ENCODE results near the gene GJD4.

Gene GJD4

DNA sequence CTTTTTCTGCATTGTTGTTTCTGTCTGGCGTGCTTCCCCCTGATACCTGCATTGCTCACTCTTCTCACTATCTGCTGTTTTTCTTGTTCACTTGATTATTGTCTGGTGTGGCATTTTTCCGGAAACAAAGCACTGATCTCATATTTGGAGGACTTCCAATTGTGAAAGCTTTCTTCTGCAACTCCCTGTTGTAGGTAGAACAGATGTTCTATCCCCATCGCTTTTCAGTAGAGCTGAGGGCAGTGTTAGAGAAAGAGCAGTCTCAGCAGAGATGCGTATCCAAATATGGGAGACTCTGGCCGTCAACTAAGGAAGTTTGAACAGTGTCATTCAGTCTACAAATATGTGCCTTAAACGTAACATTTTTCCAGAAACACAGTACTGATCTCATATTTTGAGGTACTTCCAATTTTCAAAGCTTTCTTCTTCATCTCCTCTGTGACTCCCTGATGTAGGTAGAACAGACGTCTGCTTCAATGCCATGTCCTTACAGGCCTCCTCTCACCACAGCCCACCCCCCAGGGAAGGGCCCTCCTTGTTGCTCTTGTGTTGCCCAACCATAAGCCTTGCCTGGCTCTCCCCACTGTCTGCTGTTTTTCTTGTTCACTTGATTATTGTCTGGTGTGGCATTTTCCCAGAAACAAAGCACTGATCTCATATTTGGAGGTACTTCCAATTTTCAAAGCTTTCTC is 27.1 kb upstream of the GJD4 start:
- Histone ChIP-seq H3K9me2 (replicated peaks; ENCODE audit: low read depth, low read length) (no peaks in the 10 kb centered on the region), H4K20me1 (ENCODE audit: insufficient read depth, low read length, poor library complexity, severe bottlenecking) (no peaks in the 10 kb centered on the region), H3K79me2 (ENCODE audit: insufficient read depth, low read length) (no peaks in the 10 kb centered on the region), H3K9me3 (ENCODE audit: insufficient read depth, low read depth, low read length) (no peaks in the 10 kb centered on the region), H3K4me2 (ENCODE audit: low read depth, low read length, poor library complexity, severe bottlenecking) (no peak overlapping the region), H3K9ac (ENCODE audit: low read depth, low read length, poor library complexity, severe bottlenecking) (no peak overlapping the region), H3K36me3 (ENCODE audit: insufficient read depth, low read length) (no peaks in the 10 kb centered on the region), H3K4me3 (ENCODE audit: low read length, poor library complexity, severe bottlenecking) (no peak overlapping the region), H2AFZ (ENCODE audit: low read length) (no peak overlapping the region), H3K4me1 (ENCODE audit: insufficient read depth, low read length, poor library complexity, severe bottlenecking) (no peaks in the 10 kb centered on the region), H3F3A (ENCODE audit: low read depth) (no peaks in the 10 kb centered on the region), H3K27me3 (ENCODE audit: insufficient read depth, low read length, poor library complexity, severe bottlenecking) (no peaks in the 10 kb centered on the region)
- TF ChIP-seq, protein P1, sequence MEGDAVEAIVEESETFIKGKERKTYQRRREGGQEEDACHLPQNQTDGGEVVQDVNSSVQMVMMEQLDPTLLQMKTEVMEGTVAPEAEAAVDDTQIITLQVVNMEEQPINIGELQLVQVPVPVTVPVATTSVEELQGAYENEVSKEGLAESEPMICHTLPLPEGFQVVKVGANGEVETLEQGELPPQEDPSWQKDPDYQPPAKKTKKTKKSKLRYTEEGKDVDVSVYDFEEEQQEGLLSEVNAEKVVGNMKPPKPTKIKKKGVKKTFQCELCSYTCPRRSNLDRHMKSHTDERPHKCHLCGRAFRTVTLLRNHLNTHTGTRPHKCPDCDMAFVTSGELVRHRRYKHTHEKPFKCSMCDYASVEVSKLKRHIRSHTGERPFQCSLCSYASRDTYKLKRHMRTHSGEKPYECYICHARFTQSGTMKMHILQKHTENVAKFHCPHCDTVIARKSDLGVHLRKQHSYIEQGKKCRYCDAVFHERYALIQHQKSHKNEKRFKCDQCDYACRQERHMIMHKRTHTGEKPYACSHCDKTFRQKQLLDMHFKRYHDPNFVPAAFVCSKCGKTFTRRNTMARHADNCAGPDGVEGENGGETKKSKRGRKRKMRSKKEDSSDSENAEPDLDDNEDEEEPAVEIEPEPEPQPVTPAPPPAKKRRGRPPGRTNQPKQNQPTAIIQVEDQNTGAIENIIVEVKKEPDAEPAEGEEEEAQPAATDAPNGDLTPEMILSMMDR (conservative IDR thresholded peaks at IDR 0.05; ENCODE audit: low read length), result no peak
- TF ChIP-seq EZH2phosphoT487 (IDR thresholded peaks at IDR 0.05; ENCODE audit: borderline replicate concordance), result no peak

DNA sequence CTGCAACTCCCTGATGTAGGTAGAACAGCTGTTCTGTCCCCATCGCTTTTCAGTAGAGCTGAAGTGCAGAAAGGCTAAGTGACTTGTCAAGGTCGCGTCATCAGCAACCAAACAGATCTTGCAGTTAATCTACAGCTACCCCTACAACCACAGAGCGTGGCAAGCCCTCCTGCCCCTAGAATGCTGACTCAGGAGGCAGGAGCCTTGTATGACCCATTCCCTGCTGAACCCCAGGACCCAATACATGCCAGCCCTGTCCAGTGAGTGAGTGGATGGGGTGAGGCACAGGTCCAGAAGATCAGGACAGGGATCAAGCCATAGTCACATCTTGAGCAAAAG is 26.6 kb upstream of the GJD4 start:
- TF ChIP-seq, protein P1 (conservative IDR thresholded peaks at IDR 0.05; ENCODE audit: low read length), result no peak
- no peak for TF ChIP-seq EZH2phosphoT487 (IDR thresholded peaks at IDR 0.05; ENCODE audit: borderline replicate concordance)
- no peak overlapping the region for H3K4me3 ChIP-seq (ENCODE audit: low read length, poor library complexity, severe bottlenecking)
- H3K9me3 ChIP-seq (ENCODE audit: insufficient read depth, low read depth, low read length), result no peaks in the 10 kb centered on the region
- H2AFZ ChIP-seq (ENCODE audit: low read length), result no peak overlapping the region
- H3K9me2 ChIP-seq (replicated peaks; ENCODE audit: low read depth, low read length), result no peaks in the 10 kb centered on the region
- H3K36me3 ChIP-seq (ENCODE audit: insufficient read depth, low read length), result no peaks in the 10 kb centered on the region
- no peak overlapping the region for H3K4me2 ChIP-seq (ENCODE audit: low read depth, low read length, poor library complexity, severe bottlenecking)
- no peaks in the 10 kb centered on the region for H4K20me1 ChIP-seq (ENCODE audit: insufficient read depth, low read length, poor library complexity, severe bottlenecking)
- no peaks in the 10 kb centered on the region for H3F3A ChIP-seq (ENCODE audit: low read depth)
- H3K9ac ChIP-seq (ENCODE audit: low read depth, low read length, poor library complexity, severe bottlenecking), result no peak overlapping the region
- no peaks in the 10 kb centered on the region for H3K27me3 ChIP-seq (ENCODE audit: insufficient read depth, low read length, poor library complexity, severe bottlenecking)
- H3K4me1 ChIP-seq (ENCODE audit: insufficient read depth, low read length, poor library complexity, severe bottlenecking), result no peaks in the 10 kb centered on the region
- no peaks in the 10 kb centered on the region for H3K79me2 ChIP-seq (ENCODE audit: insufficient read depth, low read length)

DNA sequence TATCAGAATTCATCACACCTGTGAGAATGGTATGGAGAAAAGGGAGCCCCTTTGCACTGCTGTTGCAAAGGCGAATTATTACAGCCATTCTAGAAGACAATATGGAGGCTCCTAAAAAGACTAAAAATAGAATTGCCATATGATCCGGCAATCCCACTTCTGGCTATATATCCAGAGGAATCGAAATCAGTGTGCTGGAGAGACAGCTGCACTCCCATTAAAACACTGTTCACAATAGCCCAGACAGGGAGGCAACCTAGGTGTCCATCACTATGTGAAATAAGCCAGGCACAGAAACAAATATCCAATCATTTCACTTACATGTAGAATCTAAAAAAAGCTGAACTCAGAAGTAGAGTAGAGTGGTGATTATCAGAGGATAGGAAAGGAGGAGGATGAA is 26.0 kb upstream of the GJD4 start:
- Histone ChIP-seq H3K9me2 (replicated peaks; ENCODE audit: low read depth, low read length) (no peaks in the 10 kb centered on the region), H4K20me1 (ENCODE audit: insufficient read depth, low read length, poor library complexity, severe bottlenecking) (no peaks in the 10 kb centered on the region), H2AFZ (ENCODE audit: low read length) (no peak overlapping the region), H3K4me2 (ENCODE audit: low read depth, low read length, poor library complexity, severe bottlenecking) (no peak overlapping the region), H3F3A (ENCODE audit: low read depth) (no peaks in the 10 kb centered on the region), H3K79me2 (ENCODE audit: insufficient read depth, low read length) (no peaks in the 10 kb centered on the region), H3K4me1 (ENCODE audit: insufficient read depth, low read length, poor library complexity, severe bottlenecking) (no peaks in the 10 kb centered on the region), H3K4me3 (ENCODE audit: low read length, poor library complexity, severe bottlenecking) (no peak overlapping the region), H3K27me3 (ENCODE audit: insufficient read depth, low read length, poor library complexity, severe bottlenecking) (no peaks in the 10 kb centered on the region), H3K9me3 (ENCODE audit: insufficient read depth, low read depth, low read length) (no peaks in the 10 kb centered on the region), H3K9ac (ENCODE audit: low read depth, low read length, poor library complexity, severe bottlenecking) (no peak overlapping the region), H3K36me3 (ENCODE audit: insufficient read depth, low read length) (no peaks in the 10 kb centered on the region)
- TF ChIP-seq EZH2phosphoT487 (IDR thresholded peaks at IDR 0.05; ENCODE audit: borderline replicate concordance), result no peak
- TF ChIP-seq, protein P1 (conservative IDR thresholded peaks at IDR 0.05; ENCODE audit: low read length), result no peak
